Loucy (cell line): ENCODE measurements around the gene CFHR5.
"Not testable (repeated sequence)": the region's sequence is repeated elsewhere in the genome, so short reads cannot be mapped to it uniquely, and the experiment has no call there.

Experiments
- H2AFZ ChIP-seq: fragments of 200-600 bp; sonication (generic); 2 replicates; pipeline ENCODE4 v1.6.0; 2016; ENCODE audit warnings: antibody characterized with exemption, mild to moderate bottlenecking, low read length, moderate library complexity
- H3F3A ChIP-seq: fragments of 200-600 bp; 2 replicates; pipeline ENCODE4 v1.6.0; 2016; ENCODE audit warnings: antibody characterized with exemption, low read depth, mild to moderate bottlenecking
- H3K27me3 ChIP-seq: fragments of 200-600 bp; sonication (generic); 2 replicates; pipeline ENCODE4 v1.6.1; 2014; ENCODE audit warnings: low read length, mild to moderate bottlenecking; ENCODE audit not compliant: insufficient read depth, poor library complexity, severe bottlenecking
- H3K36me3 ChIP-seq: fragments of 200-600 bp; sonication (generic); 2 replicates; pipeline ENCODE4 v1.6.1; 2016; ENCODE audit warnings: low read length; ENCODE audit not compliant: insufficient read depth
- H3K4me1 ChIP-seq: fragments of 200-600 bp; sonication (generic); 2 replicates; pipeline ENCODE4 v1.5.1; 2014; ENCODE audit warnings: low read length, mild to moderate bottlenecking; ENCODE audit not compliant: insufficient read depth, poor library complexity, severe bottlenecking
- H3K4me2 ChIP-seq: fragments of 200-600 bp; sonication (generic); 2 replicates; pipeline ENCODE4 v1.6.0; 2014; ENCODE audit warnings: antibody characterized with exemption, low read length, low read depth, mild to moderate bottlenecking; ENCODE audit not compliant: poor library complexity, severe bottlenecking
- H3K4me3 ChIP-seq: fragments of 200-600 bp; sonication (generic); 2 replicates; pipeline ENCODE4 v1.5.1; 2014; ENCODE audit warnings: low read length, mild to moderate bottlenecking, mixed read lengths; ENCODE audit not compliant: poor library complexity, severe bottlenecking
- H3K79me2 ChIP-seq: fragments of 200-600 bp; sonication (generic); 2 replicates; pipeline ENCODE4 v1.6.1; 2014; ENCODE audit warnings: low read length; ENCODE audit not compliant: insufficient read depth
- H3K9ac ChIP-seq: fragments of 200-600 bp; sonication (generic); 2 replicates; pipeline ENCODE4 v1.6.0; 2014; ENCODE audit warnings: mild to moderate bottlenecking, low read depth, low read length, moderate library complexity; ENCODE audit not compliant: poor library complexity, severe bottlenecking
- H3K9me2 ChIP-seq: fragments of 200-600 bp; sonication (generic); replicated peaks from 2 replicates; pipeline ENCODE4 v1.6.1; 2016; ENCODE audit warnings: low read depth, low read length, mixed read lengths
- H3K9me3 ChIP-seq: fragments of 200-600 bp; sonication (generic); 2 replicates; pipeline ENCODE4 v1.6.1; 2014; ENCODE audit warnings: mild to moderate bottlenecking, antibody characterized with exemption, low read length, low read depth; ENCODE audit not compliant: insufficient read depth
- H4K20me1 ChIP-seq: fragments of 200-600 bp; sonication (generic); 2 replicates; pipeline ENCODE4 v1.6.0; 2014; ENCODE audit warnings: antibody characterized with exemption, low read length, mild to moderate bottlenecking; ENCODE audit not compliant: insufficient read depth, poor library complexity, severe bottlenecking
- EZH2phosphoT487 ChIP-seq: fragments of 200-600 bp; IDR thresholded peaks from 2 replicates; pipeline ENCODE4 v1.6.1; 2018; ENCODE audit warnings: antibody characterized with exemption, mild to moderate bottlenecking, moderate library complexity, borderline replicate concordance
- TF ChIP-seq, protein P1 (sequence below): fragments of 200-600 bp; sonication (generic); conservative IDR thresholded peaks from 2 replicates; pipeline ENCODE4 v1.5.1; 2014; ENCODE audit warnings: mild to moderate bottlenecking, antibody characterized with exemption, low read length

The CFHR5 gene

DNA sequence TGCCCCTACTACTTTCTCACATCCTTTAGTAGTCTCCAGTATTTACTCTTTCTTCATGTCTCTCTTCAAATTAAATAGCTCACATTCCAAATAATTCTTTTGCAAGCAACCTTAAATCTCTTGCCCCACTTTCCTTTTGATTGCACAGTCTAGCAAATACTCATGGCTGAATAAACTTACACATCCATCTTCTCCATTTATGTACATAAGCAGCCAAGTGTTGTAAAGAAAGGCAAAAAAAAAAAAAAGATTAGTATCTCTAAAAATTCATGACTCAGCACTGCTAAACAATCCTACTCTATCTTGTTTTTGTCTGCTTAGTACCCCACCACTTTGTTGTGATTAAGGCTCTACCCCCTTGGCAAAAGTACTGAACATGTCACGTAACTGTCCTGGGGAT lies 47.1 kb downstream of the CFHR5 start:
- Histone ChIP-seq H3K79me2 (no peaks in the 10 kb centered on the region), H3K4me1 (peaks cover 10% of the 10 kb centered on the region), H3K9ac (no peak overlapping the region), H3K4me3 (no peak overlapping the region), H3K9me2 (no peaks in the 10 kb centered on the region), H4K20me1 (no peaks in the 10 kb centered on the region), H3F3A (no peaks in the 10 kb centered on the region), H3K27me3 (no peaks in the 10 kb centered on the region), H2AFZ (no peak overlapping the region), H3K36me3 (no peaks in the 10 kb centered on the region), H3K9me3 (no peaks in the 10 kb centered on the region), H3K4me2 (no peak overlapping the region)
- TF ChIP-seq, protein P1, sequence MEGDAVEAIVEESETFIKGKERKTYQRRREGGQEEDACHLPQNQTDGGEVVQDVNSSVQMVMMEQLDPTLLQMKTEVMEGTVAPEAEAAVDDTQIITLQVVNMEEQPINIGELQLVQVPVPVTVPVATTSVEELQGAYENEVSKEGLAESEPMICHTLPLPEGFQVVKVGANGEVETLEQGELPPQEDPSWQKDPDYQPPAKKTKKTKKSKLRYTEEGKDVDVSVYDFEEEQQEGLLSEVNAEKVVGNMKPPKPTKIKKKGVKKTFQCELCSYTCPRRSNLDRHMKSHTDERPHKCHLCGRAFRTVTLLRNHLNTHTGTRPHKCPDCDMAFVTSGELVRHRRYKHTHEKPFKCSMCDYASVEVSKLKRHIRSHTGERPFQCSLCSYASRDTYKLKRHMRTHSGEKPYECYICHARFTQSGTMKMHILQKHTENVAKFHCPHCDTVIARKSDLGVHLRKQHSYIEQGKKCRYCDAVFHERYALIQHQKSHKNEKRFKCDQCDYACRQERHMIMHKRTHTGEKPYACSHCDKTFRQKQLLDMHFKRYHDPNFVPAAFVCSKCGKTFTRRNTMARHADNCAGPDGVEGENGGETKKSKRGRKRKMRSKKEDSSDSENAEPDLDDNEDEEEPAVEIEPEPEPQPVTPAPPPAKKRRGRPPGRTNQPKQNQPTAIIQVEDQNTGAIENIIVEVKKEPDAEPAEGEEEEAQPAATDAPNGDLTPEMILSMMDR, result no peak
- no peak for TF ChIP-seq EZH2phosphoT487

GRCh38 chr1:197027359-197027758 lies 50.0 kb downstream of the CFHR5 start:
- Histone ChIP-seq H3K9me3 (no peaks in the 10 kb centered on the region), H3K36me3 (no peaks in the 10 kb centered on the region), H3K4me2 (no peak overlapping the region), H3K4me3 (no peak overlapping the region), H3K9me2 (no peaks in the 10 kb centered on the region), H3F3A (no peaks in the 10 kb centered on the region), H3K9ac (no peak overlapping the region), H3K27me3 (no peaks in the 10 kb centered on the region), H2AFZ (no peak overlapping the region), H4K20me1 (no peaks in the 10 kb centered on the region), H3K4me1 (no peaks in the 10 kb centered on the region), H3K79me2 (no peaks in the 10 kb centered on the region)
- TF ChIP-seq, protein P1, result no peak
- TF ChIP-seq EZH2phosphoT487, result no peak

DNA sequence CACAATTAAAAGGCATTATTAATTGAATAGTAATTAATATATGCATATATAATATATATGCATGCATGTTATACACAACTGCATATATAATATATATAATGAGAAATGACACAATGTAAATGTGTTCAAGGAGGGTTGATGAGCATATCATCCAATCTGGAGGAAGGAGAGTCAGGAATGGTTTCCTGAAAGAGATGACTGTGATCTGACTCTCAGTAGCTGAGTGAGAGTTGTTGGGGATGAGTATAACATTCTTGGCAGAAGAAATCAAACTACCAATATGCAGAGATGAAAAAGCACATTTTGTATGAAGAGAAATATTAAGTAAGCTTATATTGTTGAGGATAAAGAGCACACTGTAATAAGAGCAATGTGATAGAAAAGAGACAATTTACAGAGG lies 52.4 kb downstream of the CFHR5 start:
- TF ChIP-seq, protein P1, result no peak
- no peak for TF ChIP-seq EZH2phosphoT487
- no peaks in the 10 kb centered on the region for H3K9me3 ChIP-seq
- no peaks in the 10 kb centered on the region for H3K36me3 ChIP-seq
- H3K4me2 ChIP-seq, result no peak overlapping the region
- no peaks in the 10 kb centered on the region for H3K9me2 ChIP-seq
- H3F3A ChIP-seq, result no peaks in the 10 kb centered on the region
- no peak overlapping the region for H3K9ac ChIP-seq
- no peaks in the 10 kb centered on the region for H4K20me1 ChIP-seq
- H3K79me2 ChIP-seq, result no peaks in the 10 kb centered on the region
- no peak overlapping the region for H2AFZ ChIP-seq
- H3K27me3 ChIP-seq, result no peaks in the 10 kb centered on the region
- H3K4me3 ChIP-seq, result no peak overlapping the region
- H3K4me1 ChIP-seq, result no peaks in the 10 kb centered on the region

GRCh38 chr1:197034631-197035339 lies 57.4 kb downstream of the CFHR5 start:
- not testable (repeated sequence) for H3K9me3 ChIP-seq, H3K4me3 ChIP-seq, H3K4me2 ChIP-seq, H3K79me2 ChIP-seq, H3K9me2 ChIP-seq, H3F3A ChIP-seq, H3K9ac ChIP-seq, H4K20me1 ChIP-seq, H3K4me1 ChIP-seq, H2AFZ ChIP-seq, H3K36me3 ChIP-seq
- H3K27me3 ChIP-seq, result peaks cover 18% of the 10 kb centered on the region
